Osteocyte (in vitro differentiated cells): ENCODE data around the gene ABI3BP. TPM values are rescaled to one million over a fixed set of nuclear protein-coding genes. Genes with fewer than 3 reads are reported as not detected.

Experiments
- DNase-seq: peaks from one replicate; pipeline ENCODE4 v3.0.0; 2021; ENCODE audit warnings: mixed read lengths; ENCODE audit not compliant: unreplicated experiment; ENCODE audit errors: extremely low spot score
- H3K27ac Mint-ChIP-seq: one replicate; pipeline ENCODE4 v1.8.0; 2021; ENCODE audit warnings: mild to moderate bottlenecking, mixed read lengths; ENCODE audit not compliant: unreplicated experiment
- H3K27me3 Mint-ChIP-seq: one replicate; pipeline ENCODE4 v1.8.0; 2021; ENCODE audit warnings: mixed read lengths; ENCODE audit not compliant: unreplicated experiment
- H3K36me3 Mint-ChIP-seq: one replicate; pipeline ENCODE4 v1.8.0; 2021; ENCODE audit warnings: mixed read lengths; ENCODE audit not compliant: unreplicated experiment
- H3K4me1 Mint-ChIP-seq: one replicate; pipeline ENCODE4 v1.8.0; 2021; ENCODE audit warnings: mixed read lengths; ENCODE audit not compliant: unreplicated experiment
- H3K4me3 Mint-ChIP-seq: one replicate; pipeline ENCODE4 v1.8.0; 2021; ENCODE audit warnings: mild to moderate bottlenecking, moderate library complexity, mixed read lengths; ENCODE audit not compliant: unreplicated experiment
- H3K9me3 Mint-ChIP-seq: one replicate; pipeline ENCODE4 v1.8.0; 2021; ENCODE audit warnings: mixed read lengths; ENCODE audit not compliant: unreplicated experiment
- total RNA-seq: library from RNA; stranded (reverse); gene quantifications from 2 replicates; pipeline ENCODE4 v1.2.1, GENCODE V29; 2021
- TF ChIP-seq, protein P1 (sequence below): fragments of 200-600 bp; sonication (generic); IDR thresholded peaks from 2 replicates; pipeline ENCODE4 v1.5.0; 2021; ENCODE audit warnings: antibody characterized with exemption, mild to moderate bottlenecking, moderate library complexity

ABI3BP gene
- total RNA-seq, 1 donor from 2014 or later: 157 TPM

DNA sequence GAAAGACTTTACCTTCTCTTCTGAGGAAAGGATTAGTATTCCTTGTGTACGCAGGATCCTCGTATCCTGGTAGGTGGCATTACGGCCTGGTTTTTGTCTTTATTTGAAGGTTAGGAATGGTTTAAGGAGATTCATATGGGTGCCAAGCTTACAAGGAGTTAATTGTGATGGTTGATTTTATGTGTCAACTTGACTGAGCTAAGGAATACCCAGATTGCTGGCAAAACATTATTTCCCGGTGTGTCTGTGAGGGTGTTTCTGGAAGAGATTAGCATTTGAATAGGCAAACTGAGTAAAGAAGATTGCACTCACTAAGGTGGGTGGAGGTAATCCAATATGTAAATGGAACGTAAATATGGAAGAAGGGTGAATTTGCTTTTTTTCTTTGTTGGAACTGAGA, 44.4 kb upstream of the ABI3BP start:
- Mint-ChIP-seq H3K36me3 (peaks cover 2% of the 10 kb centered on the region), H3K27ac (peak overlapping the region; percentile 28), H3K4me1 (peaks cover 52% of the 10 kb centered on the region), H3K27me3 (no peaks in the 10 kb centered on the region), H3K4me3 (no peak overlapping the region), H3K9me3 (peaks cover 4% of the 10 kb centered on the region)
- DNase-seq: no peak
- TF ChIP-seq, protein P1, sequence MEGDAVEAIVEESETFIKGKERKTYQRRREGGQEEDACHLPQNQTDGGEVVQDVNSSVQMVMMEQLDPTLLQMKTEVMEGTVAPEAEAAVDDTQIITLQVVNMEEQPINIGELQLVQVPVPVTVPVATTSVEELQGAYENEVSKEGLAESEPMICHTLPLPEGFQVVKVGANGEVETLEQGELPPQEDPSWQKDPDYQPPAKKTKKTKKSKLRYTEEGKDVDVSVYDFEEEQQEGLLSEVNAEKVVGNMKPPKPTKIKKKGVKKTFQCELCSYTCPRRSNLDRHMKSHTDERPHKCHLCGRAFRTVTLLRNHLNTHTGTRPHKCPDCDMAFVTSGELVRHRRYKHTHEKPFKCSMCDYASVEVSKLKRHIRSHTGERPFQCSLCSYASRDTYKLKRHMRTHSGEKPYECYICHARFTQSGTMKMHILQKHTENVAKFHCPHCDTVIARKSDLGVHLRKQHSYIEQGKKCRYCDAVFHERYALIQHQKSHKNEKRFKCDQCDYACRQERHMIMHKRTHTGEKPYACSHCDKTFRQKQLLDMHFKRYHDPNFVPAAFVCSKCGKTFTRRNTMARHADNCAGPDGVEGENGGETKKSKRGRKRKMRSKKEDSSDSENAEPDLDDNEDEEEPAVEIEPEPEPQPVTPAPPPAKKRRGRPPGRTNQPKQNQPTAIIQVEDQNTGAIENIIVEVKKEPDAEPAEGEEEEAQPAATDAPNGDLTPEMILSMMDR: no peak

DNA sequence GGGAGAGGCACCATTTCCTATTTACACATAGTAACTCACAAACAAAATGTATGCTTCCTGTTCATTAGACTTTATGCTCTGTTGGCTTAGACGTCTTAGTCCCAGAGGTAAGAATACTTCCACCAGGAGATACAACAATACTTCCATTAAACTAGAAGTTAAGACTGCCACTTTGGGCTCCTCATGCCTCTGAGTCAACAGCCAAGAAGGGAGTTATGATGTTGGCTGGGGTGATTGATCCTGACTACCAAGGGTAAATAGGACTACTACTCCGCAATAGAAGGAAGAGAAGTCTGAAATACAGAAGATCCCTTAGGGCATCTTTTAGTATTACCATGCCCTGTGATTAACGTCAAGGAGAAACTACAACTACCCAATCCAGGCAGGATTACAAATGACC, 43.5 kb upstream of the ABI3BP start:
- no peak for DNase-seq
- TF ChIP-seq, protein P1: no peak
- H3K27me3 Mint-ChIP-seq: no peaks in the 10 kb centered on the region
- H3K9me3 Mint-ChIP-seq: peaks cover 7% of the 10 kb centered on the region
- H3K27ac Mint-ChIP-seq: peak overlapping the region; percentile 88
- peaks cover 3% of the 10 kb centered on the region for H3K36me3 Mint-ChIP-seq
- H3K4me1 Mint-ChIP-seq: peaks cover 48% of the 10 kb centered on the region
- H3K4me3 Mint-ChIP-seq: no peak overlapping the region

DNA sequence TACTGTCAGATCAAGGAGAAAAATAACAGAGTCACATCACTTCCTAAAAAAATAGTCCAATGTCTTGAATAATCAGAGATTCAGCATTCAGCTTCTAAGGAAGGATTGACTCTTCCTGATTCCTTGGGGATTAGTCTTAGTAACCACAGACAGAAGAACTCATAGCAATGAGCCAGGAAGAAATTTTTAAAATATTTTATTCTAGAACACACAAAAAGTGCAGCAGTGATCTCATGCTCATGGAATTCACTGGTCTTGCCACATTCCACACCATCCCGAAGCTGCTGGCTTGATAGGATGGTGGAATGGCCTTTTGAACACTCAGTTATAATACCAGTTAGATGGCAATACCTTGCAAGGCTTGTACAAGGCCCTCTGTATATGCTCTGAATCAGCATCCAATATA, 43.0 kb upstream of the ABI3BP start:
- Mint-ChIP-seq H3K36me3 (peaks cover 4% of the 10 kb centered on the region), H3K4me1 (peaks cover 47% of the 10 kb centered on the region), H3K27ac (peak overlapping the region; percentile 88), H3K4me3 (no peak overlapping the region), H3K27me3 (no peaks in the 10 kb centered on the region), H3K9me3 (peaks cover 9% of the 10 kb centered on the region)
- TF ChIP-seq, protein P1: no peak
- no peak for DNase-seq

DNA sequence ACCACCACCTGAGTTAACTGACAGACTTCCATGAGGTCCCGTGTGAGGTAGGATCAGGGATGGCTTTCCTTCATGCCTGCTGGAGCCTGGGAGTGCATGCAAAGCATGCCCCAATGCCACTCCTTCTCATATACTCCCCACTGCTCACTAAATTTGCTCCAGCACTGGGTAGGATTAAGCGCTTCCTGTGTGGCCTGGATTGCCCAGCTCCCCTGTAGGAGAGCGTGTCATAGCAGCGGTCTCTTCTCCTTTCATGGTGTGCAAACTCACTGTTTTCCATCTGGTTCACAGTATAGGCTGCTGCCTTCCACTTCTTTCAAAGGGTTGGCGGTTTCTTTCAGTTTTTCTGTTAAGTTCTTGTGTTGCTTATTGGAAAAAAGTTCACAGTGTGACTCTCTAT, 34.1 kb upstream of the ABI3BP start:
- DNase-seq: no peak
- peak overlapping the region; percentile 4 for H3K27ac Mint-ChIP-seq
- H3K4me3 Mint-ChIP-seq: no peak overlapping the region
- peaks cover 11% of the 10 kb centered on the region for H3K4me1 Mint-ChIP-seq
- no peaks in the 10 kb centered on the region for H3K27me3 Mint-ChIP-seq
- peaks cover 14% of the 10 kb centered on the region for H3K36me3 Mint-ChIP-seq
- TF ChIP-seq, protein P1: no peak
- H3K9me3 Mint-ChIP-seq: peaks cover 25% of the 10 kb centered on the region

DNA sequence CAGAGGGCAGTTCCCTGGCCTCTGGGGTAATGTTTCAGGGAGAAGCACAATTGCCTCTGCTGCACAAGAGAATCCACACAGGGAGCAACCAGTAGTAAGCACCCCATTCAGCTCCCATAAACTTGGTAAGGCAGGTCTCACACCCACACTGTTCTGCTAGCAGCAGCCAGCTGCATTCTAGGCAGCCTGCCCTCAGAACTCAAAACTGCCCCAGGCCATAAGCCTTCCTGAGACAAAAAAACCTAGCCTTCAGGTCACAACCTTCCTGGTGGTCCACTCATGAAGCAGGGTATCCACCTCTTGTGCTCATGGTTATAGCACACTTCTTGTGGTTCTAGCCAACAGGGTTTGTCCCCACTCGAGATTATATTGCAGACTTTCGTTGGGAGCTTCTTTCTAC, 33.7 kb upstream of the ABI3BP start:
- Mint-ChIP-seq H3K9me3 (peaks cover 25% of the 10 kb centered on the region), H3K4me3 (no peak overlapping the region), H3K27ac (no peak overlapping the region), H3K36me3 (peaks cover 15% of the 10 kb centered on the region), H3K27me3 (no peaks in the 10 kb centered on the region), H3K4me1 (peaks cover 11% of the 10 kb centered on the region)
- DNase-seq: no peak
- TF ChIP-seq, protein P1: no peak
